Measurements from ENCODE around the gene NOTCH1. TPM values are rescaled to one million over a fixed set of nuclear protein-coding genes. Genes with fewer than 3 reads are reported as not detected.
A peak's percentile ranks its signal among the peaks of the same experiment; 100 is the strongest.
"Not testable (repeated sequence)": the region's sequence is repeated elsewhere in the genome, so short reads cannot be mapped to it uniquely, and the experiment has no call there.

The NOTCH1 gene
- total RNA-seq, 1 donor from 2014 or later: 17.6 TPM

- peaks cover 53% of the 10 kb centered on the region for H3K4me1 ChIP-seq
- intact Hi-C loops (cut with micrococcal nuclease): no loop called here
Measured at GRCh38 chr9:136581614-136582447, 36.0 kb upstream of the NOTCH1 start.

GRCh38 chr9:136579650-136580219 lies 33.9 kb upstream of the NOTCH1 start:
- H3K27me3 ChIP-seq (ENCODE audit: low read depth); H3K36me3 ChIP-seq; H3K9me3 ChIP-seq (replicated peaks); H3K4me3 ChIP-seq; H3K27ac ChIP-seq (replicated peaks); DNase-seq; intact Hi-C loops (cut with micrococcal nuclease): not testable (repeated sequence)
- peaks cover 45% of the 10 kb centered on the region for H3K4me1 ChIP-seq

More at GRCh38 chr9:136581614-136582447, 36.0 kb upstream of the NOTCH1 start:
- no peak for DNase-seq
- Histone ChIP-seq H3K9me3 (replicated peaks) (no peaks in the 10 kb centered on the region), H3K4me3 (no peak overlapping the region), H3K36me3 (no peaks in the 10 kb centered on the region), H3K27me3 (ENCODE audit: low read depth) (no peaks in the 10 kb centered on the region), H3K27ac (replicated peaks) (no peak overlapping the region)
- TF ChIP-seq, protein P1, sequence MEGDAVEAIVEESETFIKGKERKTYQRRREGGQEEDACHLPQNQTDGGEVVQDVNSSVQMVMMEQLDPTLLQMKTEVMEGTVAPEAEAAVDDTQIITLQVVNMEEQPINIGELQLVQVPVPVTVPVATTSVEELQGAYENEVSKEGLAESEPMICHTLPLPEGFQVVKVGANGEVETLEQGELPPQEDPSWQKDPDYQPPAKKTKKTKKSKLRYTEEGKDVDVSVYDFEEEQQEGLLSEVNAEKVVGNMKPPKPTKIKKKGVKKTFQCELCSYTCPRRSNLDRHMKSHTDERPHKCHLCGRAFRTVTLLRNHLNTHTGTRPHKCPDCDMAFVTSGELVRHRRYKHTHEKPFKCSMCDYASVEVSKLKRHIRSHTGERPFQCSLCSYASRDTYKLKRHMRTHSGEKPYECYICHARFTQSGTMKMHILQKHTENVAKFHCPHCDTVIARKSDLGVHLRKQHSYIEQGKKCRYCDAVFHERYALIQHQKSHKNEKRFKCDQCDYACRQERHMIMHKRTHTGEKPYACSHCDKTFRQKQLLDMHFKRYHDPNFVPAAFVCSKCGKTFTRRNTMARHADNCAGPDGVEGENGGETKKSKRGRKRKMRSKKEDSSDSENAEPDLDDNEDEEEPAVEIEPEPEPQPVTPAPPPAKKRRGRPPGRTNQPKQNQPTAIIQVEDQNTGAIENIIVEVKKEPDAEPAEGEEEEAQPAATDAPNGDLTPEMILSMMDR (IDR thresholded peaks at IDR 0.05; ENCODE audit: borderline replicate concordance): no peak

GRCh38 chr9:136578915-136579649 lies 33.2 kb upstream of the NOTCH1 start:
- intact Hi-C loops (cut with micrococcal nuclease): no loop called here
- peak overlapping the region; percentile 1 for H3K27ac ChIP-seq (replicated peaks)
- peaks cover 45% of the 10 kb centered on the region for H3K4me1 ChIP-seq
- H3K27me3 ChIP-seq (ENCODE audit: low read depth): no peaks in the 10 kb centered on the region
- no peaks in the 10 kb centered on the region for H3K36me3 ChIP-seq
- peak; percentile 47 for DNase-seq
- no peaks in the 10 kb centered on the region for H3K9me3 ChIP-seq (replicated peaks)
- TF ChIP-seq, protein P1 (IDR thresholded peaks at IDR 0.05; ENCODE audit: borderline replicate concordance): no peak
- no peak overlapping the region for H3K4me3 ChIP-seq

GRCh38 chr9:136578626-136578914 lies 32.7 kb upstream of the NOTCH1 start:
- Histone ChIP-seq H3K4me3 (no peak overlapping the region), H3K27ac (replicated peaks) (peak overlapping the region; percentile 1), H3K36me3 (no peaks in the 10 kb centered on the region), H3K9me3 (replicated peaks) (no peaks in the 10 kb centered on the region), H3K4me1 (peaks cover 45% of the 10 kb centered on the region), H3K27me3 (ENCODE audit: low read depth) (no peaks in the 10 kb centered on the region)
- TF ChIP-seq, protein P1 (IDR thresholded peaks at IDR 0.05; ENCODE audit: borderline replicate concordance): no peak
- no peak for DNase-seq
- intact Hi-C loops (cut with micrococcal nuclease): no loop called here

DNA sequence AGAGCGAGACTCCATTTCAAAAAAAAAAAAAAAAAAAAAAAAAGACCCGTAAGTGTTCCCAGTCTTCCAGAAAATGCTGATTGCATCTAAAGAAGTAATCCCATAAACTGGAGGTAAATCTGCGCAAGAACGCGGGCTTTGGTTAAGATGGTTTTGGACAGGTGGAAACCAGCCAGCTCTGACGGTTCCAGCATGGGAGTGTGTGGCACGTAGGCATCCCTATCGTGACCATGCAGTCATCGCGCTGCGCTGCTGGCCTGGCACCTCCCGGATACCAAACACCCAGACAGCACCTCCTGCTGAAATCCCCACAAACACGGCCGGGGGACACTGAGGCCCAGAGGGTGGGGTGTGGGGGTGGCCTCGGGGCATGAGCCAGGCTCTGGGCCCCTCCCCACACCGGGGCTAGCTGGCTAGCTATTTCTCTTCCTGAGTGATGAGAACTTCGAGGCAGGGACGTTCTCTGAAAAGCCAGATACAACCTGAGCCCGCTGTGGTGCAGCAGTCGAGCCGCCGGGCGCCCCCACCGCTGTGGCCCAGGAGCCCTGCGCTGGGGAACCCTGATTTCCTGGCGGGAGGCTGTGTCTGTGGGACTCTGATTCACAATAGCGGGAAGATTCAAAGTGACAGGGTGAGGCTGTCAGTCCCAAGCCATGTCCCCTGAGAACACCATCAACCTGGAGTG lies 32.2 kb upstream of the NOTCH1 start:
- Histone ChIP-seq H3K4me1 (peaks cover 45% of the 10 kb centered on the region), H3K36me3 (no peaks in the 10 kb centered on the region), H3K27me3 (ENCODE audit: low read depth) (no peaks in the 10 kb centered on the region), H3K4me3 (no peak overlapping the region), H3K9me3 (replicated peaks) (no peaks in the 10 kb centered on the region), H3K27ac (replicated peaks) (peak overlapping the region; percentile 1)
- intact Hi-C loops (cut with micrococcal nuclease): no loop called here
- DNase-seq: no peak
- TF ChIP-seq, protein P1 (IDR thresholded peaks at IDR 0.05; ENCODE audit: borderline replicate concordance): no peak
